Spleen (tissue), 7 donors: ENCODE measurements around the gene PLG.

Experiments
- POLR2AphosphoS5 ChIP-seq, 3 donors: sonication (generic); formaldehyde crosslinking; IDR thresholded peaks; one replicate each; pipeline ENCODE4 v1.5.1; 2017; ENCODE audit warnings: antibody characterized with exemption in 3 of 3
- TF ChIP-seq, protein P1 (sequence below), 11 experiments: fragments of 200-600 bp in 7 of 11; fragments of 450-650 bp in 4 of 11; sonication (generic) in 4 of 11; IDR thresholded peaks in 8 of 11; conservative IDR thresholded peaks in 3 of 11; 1 replicate in 7 of 11; 2 replicates in 4 of 11; pipeline versions ENCODE4 v1.4.0 to v1.8.0; 2016 to 2021; ENCODE audit warnings: antibody characterized with exemption in 11 of 11, inconsistent platforms in 4 of 11, mild to moderate bottlenecking in 1 of 11
- donor health status: DM: no; HTN: no; CAD: no; lungs with moderate emphysema.
- donor health status: DM: no; HTN: no; CAD: no.
- donor health status: DM: no; HTN: no; CAD: no.

DNA sequence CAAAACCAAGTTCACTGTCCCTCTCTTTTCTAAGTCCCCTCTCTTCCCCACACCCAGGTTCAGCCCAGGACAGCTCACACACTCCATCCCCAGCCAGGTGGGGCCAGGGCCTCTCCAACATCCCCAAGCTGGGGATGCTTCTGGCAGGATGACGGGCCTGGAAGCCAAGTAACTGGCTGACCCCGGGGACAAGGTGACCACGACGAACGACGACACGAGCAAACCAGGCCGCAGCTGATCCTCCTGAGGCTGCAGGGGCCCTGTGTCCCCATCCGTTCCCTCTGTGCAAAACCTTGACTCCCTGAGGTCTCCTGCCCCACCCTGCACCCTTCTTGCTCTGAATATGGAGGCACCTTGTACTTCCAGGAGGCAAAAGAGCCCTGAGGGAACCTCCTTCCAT is 11.6 kb upstream of the PLG start:
- TF ChIP-seq, protein P1, sequence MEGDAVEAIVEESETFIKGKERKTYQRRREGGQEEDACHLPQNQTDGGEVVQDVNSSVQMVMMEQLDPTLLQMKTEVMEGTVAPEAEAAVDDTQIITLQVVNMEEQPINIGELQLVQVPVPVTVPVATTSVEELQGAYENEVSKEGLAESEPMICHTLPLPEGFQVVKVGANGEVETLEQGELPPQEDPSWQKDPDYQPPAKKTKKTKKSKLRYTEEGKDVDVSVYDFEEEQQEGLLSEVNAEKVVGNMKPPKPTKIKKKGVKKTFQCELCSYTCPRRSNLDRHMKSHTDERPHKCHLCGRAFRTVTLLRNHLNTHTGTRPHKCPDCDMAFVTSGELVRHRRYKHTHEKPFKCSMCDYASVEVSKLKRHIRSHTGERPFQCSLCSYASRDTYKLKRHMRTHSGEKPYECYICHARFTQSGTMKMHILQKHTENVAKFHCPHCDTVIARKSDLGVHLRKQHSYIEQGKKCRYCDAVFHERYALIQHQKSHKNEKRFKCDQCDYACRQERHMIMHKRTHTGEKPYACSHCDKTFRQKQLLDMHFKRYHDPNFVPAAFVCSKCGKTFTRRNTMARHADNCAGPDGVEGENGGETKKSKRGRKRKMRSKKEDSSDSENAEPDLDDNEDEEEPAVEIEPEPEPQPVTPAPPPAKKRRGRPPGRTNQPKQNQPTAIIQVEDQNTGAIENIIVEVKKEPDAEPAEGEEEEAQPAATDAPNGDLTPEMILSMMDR (IDR thresholded peaks at IDR 0.05 in 8 of 11, conservative IDR thresholded peaks at IDR 0.05 in 3 of 11) = no peak
- no peak for TF ChIP-seq POLR2AphosphoS5 (IDR thresholded peaks at IDR 0.05)
